NOMO-1 treated with DMSO at 0.1 percent for 48 hours (cell line): Measurements from ENCODE around the gene MICAL3.

ENCODE experiments used
- DNase-seq: peaks from one replicate; lab custom pipeline; 2025; ENCODE audit not compliant: unreplicated experiment; lab: John Stamatoyannopoulos, UW

Gene MICAL3

GRCh38 chr22:17739196-17739975, 285.0 kb downstream of the MICAL3 start:
- DNase-seq, result no peak

- DNase-seq, result no peak
Measured at GRCh38 chr22:17738386-17739128, 285.8 kb downstream of the MICAL3 start.
